ENCODE measurements around the gene HTT. TPM values are rescaled to one million over a fixed set of nuclear protein-coding genes. Genes with fewer than 3 reads are reported as not detected.
A peak's percentile ranks its signal among the peaks of the same experiment; 100 is the strongest.
"Not testable (repeated sequence)": the region's sequence is repeated elsewhere in the genome, so short reads cannot be mapped to it uniquely, and the experiment has no call there.

Gene HTT
- total RNA-seq, 1 experiment from 2014 or later: 19.6 TPM

DNA sequence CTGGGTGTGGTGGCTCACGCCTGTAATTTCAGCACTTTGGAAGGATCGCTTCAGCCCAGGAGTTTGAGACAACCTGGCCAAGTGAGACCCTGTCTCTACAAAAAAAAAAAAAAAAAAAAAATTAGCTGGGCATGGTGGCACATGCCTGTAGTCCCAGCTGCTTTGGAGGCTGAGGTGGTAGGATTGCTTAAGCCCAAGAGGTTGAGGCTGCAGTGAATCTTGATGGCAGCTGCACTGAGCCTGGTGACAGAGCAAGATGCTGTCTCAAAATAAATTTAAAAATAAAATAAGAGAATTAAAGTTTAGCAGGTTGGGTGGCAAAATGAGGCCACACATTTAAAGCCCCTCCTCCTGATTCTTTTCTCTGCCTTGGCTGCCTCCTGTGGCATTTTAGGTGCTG, 47.1 kb downstream of the HTT start:
- no peak for DNase-seq (ENCODE audit: low read depth)

DNA sequence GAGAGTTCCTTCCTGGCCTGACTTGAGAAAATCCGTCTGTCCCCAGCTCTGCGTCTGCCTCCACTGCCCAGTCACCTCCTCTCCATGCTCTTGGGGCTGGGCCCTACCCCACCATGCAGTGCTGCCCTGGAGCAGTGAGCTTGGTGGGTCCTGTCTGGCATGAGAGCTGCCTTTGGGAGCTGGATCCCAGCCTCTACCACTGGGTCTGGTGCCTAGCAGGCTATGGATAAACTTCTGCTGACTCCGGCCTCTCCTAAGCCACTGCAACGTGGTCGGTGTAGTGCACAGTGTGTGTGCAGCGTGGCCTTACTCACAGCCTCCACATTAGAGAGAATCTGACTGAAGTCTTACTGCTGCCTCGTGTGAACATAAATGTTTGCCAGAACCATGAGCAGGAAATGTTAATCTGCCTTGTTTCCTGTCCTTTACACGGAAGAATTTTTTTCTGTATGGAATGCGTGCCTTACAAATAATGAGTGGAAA, 47.6 kb downstream of the HTT start:
- peak; percentile 62 for DNase-seq (ENCODE audit: low read depth)

GRCh38 chr4:3123181-3123671, 48.7 kb downstream of the HTT start:
- DNase-seq (ENCODE audit: low read depth): peak; percentile 9

DNA sequence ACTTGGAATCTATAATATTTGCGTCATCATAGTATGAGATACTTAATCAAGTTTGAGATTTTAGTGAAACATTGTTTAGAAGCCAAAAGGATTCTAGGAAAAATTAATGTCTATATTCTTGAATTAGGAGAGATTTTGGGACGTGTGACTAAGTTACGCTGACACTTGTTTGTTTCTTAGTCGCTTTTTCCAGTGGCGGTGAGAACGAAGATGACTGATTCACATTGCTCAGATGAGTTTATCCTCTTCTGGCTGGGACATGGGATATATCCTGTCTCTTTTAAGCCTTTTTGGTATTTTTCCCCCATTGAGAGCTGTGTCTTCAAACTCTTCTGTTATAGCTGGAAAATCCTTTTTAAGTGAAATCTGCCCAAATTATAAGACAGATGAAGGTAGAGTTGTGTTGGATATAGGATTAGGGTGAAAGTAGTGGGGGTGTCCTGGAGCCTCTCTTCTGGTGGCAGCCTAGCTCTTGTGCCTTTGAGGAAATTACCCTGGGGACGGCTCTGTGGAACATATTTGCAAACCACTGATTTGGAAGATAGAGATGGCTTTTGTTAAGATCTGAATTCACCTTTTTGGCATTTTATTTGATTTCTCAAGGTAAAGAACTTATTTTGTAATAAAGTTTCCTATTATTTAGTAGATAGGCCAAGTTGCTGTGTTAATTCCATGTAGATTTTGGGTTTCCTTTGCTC, 49.7 kb downstream of the HTT start:
- no peak for DNase-seq (ENCODE audit: low read depth)

DNA sequence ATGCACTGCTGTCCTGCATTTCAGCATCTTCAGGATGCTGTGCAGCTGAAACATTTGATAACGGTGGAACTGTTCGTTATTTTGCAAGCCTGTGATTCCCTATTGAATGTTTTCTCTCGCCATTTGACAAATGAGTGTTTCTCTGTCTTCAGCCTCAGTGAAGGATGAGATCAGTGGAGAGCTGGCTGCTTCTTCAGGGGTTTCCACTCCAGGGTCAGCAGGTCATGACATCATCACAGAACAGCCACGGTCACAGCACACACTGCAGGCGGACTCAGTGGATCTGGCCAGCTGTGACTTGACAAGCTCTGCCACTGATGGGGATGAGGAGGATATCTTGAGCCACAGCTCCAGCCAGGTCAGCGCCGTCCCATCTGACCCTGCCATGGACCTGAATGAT, 52.6 kb downstream of the HTT start:
- no peak for DNase-seq (ENCODE audit: low read depth)

DNA sequence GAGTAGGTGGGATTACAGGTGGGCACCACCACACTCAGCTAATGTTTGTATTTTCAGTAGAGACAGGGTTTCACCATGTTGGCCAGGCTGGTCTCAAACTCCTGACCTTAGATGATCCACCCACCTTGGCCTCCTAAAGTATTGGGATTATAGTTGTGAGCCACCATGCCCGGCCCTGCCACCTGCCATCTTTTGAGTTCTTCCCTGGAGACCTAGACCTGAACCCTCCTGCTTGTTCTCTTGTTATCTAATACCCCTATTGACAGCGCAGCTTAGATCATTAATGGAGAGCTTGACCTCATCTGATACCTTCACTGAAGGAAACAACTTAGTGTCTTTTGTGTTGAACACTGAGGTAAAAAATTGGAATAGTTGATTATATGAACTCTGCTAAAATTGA, 53.6 kb downstream of the HTT start:
- DNase-seq (ENCODE audit: low read depth): no peak

DNA sequence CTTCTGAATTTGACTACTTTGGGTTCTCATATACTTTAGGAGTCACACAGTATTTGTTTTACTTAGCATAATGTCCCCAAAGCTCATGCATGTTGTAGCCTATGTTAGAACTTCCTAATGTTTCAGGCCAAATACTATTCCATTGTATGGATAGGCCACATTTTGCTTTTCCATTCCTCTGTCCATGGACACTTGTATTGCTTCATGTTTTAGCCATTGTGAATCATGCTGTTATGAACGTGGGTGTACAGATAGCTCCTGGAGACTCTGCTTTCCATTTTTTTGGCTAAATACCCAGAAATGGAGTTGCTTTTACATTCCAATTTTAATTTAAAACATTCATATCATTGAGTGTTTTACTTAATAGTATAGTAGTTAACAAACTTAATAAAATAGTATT, 54.5 kb downstream of the HTT start:
- DNase-seq (ENCODE audit: low read depth): no peak

GRCh38 chr4:3130201-3130600, 55.7 kb downstream of the HTT start:
- no peak for DNase-seq (ENCODE audit: low read depth)

- DNase-seq (ENCODE audit: low read depth): no peak
Measured at GRCh38 chr4:3130826-3131225, 56.3 kb downstream of the HTT start.

GRCh38 chr4:3134201-3134600, 59.7 kb downstream of the HTT start:
- DNase-seq (ENCODE audit: low read depth): no peak

- DNase-seq (ENCODE audit: low read depth): no peak
Measured at GRCh38 chr4:3135155-3136011, 60.9 kb downstream of the HTT start.

DNA sequence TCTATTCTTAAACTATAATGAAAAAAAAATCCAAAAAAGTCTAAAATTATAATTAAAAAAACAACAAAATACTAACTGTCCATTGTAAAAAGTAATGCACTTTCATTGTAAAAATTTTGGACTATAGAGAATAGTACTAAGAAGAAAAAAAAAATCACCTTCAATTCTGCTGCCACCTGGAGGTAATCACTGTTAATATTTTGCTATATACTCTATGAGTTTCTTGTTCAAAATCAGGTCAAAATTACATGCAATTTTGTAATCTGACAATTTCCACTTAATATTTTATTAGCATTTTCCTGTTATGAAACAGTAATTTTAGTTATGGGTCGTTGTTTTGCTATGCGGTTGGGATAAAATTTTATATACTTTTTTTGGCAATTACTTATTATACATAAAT, 62.0 kb downstream of the HTT start:
- no peak for DNase-seq (ENCODE audit: low read depth)

GRCh38 chr4:3137908-3138307, 63.4 kb downstream of the HTT start:
- no peak for DNase-seq (ENCODE audit: low read depth)

- DNase-seq (ENCODE audit: low read depth): no peak
Measured at GRCh38 chr4:3145234-3145924, 70.9 kb downstream of the HTT start.

DNA sequence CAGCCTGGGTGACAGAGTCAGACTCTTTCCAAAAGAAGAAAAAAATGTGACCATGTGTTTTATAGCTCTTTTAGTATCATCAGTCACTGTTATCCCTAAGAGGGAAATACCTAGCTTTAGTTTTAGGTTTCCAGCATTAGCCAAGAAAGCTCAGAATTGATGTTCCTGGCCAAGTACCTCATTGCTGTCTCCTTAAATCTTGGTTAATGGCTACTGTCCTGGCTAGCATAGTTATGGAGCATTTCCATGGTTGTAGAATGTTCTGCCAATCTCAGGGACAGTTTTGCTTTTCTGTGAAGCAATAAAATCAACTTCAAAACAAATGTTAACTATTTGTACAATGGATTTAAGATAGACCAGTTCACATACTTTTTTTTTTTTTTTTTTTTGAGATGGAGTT, 74.4 kb downstream of the HTT start:
- DNase-seq (ENCODE audit: low read depth): no peak

DNA sequence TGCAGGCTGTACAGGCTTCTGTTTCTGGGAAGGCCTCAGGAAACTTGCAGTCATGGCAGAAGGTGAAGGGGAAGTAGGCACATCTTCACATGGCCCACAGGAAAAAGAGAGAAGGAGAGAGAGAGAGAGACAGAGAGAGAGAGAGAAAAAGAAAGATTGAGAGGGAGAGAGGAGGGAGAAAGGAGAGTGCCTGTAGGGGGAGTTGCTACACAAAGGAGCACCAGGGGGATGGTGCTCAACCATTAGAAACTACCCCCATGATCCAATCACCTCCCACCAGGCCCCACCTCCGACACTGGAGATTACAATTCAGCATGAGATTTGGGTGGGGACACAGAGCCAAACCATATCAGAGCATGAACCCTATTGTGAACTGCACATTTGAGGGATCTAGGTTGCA, 76.8 kb downstream of the HTT start:
- DNase-seq (ENCODE audit: low read depth): not testable (repeated sequence)

- no peak for DNase-seq (ENCODE audit: low read depth)
Measured at GRCh38 chr4:3157366-3157765, 82.9 kb downstream of the HTT start.

DNA sequence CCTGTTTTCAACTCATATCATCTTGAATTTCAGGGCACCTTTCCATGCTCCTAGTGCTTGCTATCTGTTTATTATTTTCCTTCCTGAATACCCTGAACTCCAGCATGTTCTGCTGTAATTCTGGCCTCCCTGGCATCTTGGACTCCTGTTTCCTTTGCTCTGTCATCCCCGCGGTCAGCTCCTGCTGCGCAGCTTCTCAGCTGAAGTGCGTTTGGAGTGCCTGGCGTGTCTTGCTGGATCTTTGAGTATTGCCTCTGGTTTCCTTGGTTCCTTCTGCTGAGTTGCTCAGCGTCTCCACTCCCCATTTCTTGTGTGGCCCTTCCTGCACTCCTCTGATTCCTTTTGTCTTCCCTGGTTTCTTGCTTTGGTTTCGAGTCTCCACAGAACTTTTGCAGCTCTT, 84.4 kb downstream of the HTT start:
- no peak for DNase-seq (ENCODE audit: low read depth)

DNA sequence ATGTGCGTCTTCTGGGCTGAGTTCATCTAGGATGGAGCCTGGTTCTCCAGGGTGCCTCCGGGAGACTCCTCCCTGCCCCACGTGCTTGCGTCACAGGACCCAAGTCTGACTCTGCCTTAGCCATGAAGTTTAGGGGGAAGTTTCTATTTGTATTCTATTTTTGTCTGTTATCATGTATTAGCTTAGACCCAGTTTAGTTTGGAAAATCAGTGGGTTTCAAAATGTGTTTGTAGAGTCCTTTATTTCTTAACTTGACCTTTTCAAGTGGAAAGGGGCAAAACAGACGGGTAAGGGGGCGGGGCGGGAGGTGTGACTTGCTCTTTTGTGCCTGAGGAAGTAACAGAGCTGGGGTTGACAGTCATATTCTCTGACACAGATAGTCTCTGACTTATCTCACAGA, 86.0 kb downstream of the HTT start:
- no peak for DNase-seq (ENCODE audit: low read depth)

GRCh38 chr4:3161044-3161443, 86.6 kb downstream of the HTT start:
- DNase-seq (ENCODE audit: low read depth): not testable (repeated sequence)

- DNase-seq (ENCODE audit: low read depth): not testable (repeated sequence)
Measured at GRCh38 chr4:3166434-3166833, 92.0 kb downstream of the HTT start.

- peak; percentile 4 for DNase-seq (ENCODE audit: low read depth)
Measured at GRCh38 chr4:3168029-3168428, 93.5 kb downstream of the HTT start.
